ENCODE measurements around the gene ITFG2.

ITFG2 gene

DNA sequence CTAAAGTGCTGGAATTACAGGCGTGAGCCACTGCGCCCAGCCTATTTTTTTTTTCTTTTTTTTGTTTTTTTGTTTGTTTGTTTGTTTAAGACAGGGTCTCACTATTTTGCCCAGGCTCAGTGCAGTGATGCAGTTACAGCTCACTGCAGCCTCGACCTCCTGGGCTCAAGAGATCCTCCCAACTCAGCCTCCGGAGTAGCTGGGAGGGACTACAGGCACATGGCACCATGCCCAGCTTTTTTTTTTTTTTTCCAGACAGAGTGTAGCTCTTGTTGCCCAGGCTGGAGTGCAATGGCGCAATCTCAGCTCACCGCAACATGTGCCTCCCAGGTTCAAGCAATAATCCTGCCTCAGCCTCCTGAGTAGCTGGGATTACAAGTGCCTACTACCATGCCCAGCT, 5.8 kb upstream of the ITFG2 start:
- H3K27me3 ChIP-seq, result no peaks in the 10 kb centered on the region
- no peaks in the 10 kb centered on the region; the same call in 1 of the 2 replicates for H3K4me1 ChIP-seq
- no peak for DNase-seq
- H3K4me3 ChIP-seq (ENCODE audit: low read depth, low read length), result no peak overlapping the region
- peaks cover 39% of the 10 kb centered on the region for H3K36me3 ChIP-seq
- TF ChIP-seq, protein P1, sequence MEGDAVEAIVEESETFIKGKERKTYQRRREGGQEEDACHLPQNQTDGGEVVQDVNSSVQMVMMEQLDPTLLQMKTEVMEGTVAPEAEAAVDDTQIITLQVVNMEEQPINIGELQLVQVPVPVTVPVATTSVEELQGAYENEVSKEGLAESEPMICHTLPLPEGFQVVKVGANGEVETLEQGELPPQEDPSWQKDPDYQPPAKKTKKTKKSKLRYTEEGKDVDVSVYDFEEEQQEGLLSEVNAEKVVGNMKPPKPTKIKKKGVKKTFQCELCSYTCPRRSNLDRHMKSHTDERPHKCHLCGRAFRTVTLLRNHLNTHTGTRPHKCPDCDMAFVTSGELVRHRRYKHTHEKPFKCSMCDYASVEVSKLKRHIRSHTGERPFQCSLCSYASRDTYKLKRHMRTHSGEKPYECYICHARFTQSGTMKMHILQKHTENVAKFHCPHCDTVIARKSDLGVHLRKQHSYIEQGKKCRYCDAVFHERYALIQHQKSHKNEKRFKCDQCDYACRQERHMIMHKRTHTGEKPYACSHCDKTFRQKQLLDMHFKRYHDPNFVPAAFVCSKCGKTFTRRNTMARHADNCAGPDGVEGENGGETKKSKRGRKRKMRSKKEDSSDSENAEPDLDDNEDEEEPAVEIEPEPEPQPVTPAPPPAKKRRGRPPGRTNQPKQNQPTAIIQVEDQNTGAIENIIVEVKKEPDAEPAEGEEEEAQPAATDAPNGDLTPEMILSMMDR (IDR thresholded peaks at IDR 0.05; ENCODE audit: low read depth, low read length), result no peak
- no peaks in the 10 kb centered on the region for H3K9me3 ChIP-seq

DNA sequence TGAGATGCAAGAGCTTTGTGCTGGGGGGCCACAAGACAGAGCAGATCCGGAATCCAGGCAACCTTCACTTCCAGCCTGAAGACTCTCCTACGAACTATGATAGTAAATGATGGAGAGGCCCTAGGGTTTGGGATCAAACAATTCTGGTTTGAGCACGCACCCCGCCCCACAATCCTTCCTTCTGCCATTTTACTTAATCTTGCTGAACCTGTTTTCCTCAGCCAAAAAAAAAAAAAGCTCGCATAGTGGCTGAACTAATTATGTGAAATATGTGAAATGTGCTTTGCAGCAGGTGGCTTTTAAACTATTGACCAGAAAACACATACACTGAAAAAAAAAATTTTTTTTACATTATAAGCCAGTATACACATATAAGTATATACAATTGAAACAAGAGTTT, 667 bp upstream of the ITFG2 start:
- Histone ChIP-seq H3K4me1 (no peaks in the 10 kb centered on the region), H3K27me3 (no peaks in the 10 kb centered on the region), H3K9me3 (no peaks in the 10 kb centered on the region), H3K4me3 (ENCODE audit: low read depth, low read length) (peak overlapping the region; percentile 86), H3K36me3 (peaks cover 15% of the 10 kb centered on the region)
- no peak for DNase-seq
- TF ChIP-seq, protein P1 (IDR thresholded peaks at IDR 0.05; ENCODE audit: low read depth, low read length), result no peak

DNA sequence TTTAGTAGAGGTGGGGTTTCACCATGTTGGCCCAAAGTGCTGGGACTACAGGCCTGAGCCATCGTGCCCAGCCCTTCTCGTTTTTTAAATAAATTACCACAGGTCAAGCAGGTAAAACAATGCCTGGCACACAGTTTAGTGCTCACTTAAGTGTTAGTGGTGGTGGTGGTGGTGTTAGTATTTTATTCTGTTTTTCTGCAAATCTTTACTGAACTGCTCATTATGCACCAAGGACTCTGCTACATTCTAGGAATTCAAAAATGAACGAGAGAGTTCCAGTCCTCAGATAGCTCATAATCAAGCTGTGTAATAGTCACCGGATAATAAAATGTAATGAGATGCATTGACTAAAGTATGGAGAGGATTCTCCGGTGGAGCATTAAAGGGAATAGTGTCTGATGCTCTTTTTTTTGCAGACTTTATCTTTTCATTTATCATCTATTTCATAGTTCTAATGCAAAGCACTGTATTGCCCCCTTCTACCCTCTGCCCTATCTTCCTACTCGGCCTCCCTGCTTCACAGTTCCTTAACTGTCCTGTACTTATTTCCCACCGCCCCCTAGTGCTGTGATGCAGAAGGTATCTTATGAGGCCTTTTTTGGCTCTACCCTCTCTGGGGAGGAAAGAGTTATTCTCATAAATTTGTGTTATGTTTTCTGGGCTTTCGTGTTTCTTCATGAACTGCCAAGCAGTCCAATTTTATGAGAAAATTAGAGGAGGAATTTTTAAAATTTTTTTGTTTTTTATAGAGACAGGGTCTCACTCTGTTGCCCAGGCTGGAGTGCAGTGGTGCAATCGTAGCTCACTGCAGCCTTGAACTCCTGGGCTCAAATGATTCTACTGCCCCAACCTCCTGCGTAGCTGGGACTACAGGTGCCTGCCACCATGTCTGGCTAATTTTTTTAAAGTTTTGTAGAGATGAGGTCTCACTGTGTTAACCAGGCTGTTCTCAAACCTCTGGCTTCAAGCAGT, 1.0 kb downstream of the ITFG2 start:
- H3K9me3 ChIP-seq, result no peaks in the 10 kb centered on the region
- TF ChIP-seq, protein P1 (IDR thresholded peaks at IDR 0.05; ENCODE audit: low read depth, low read length), result peak; percentile 82
- H3K27me3 ChIP-seq, result no peaks in the 10 kb centered on the region
- H3K4me1 ChIP-seq, result no peaks in the 10 kb centered on the region
- peaks cover 31% of the 10 kb centered on the region for H3K36me3 ChIP-seq
- DNase-seq, result peak; percentile 78
- peak overlapping the region; percentile 86 for H3K4me3 ChIP-seq (ENCODE audit: low read depth, low read length)

GRCh38 chr12:2819810-2820209, 7.3 kb downstream of the ITFG2 start:
- Histone ChIP-seq H3K4me3 (ENCODE audit: low read depth, low read length) (no peak overlapping the region), H3K27me3 (no peaks in the 10 kb centered on the region), H3K9me3 (no peaks in the 10 kb centered on the region), H3K4me1 (no peaks in the 10 kb centered on the region), H3K36me3 (peaks cover 76% of the 10 kb centered on the region)
- no peak for DNase-seq
- TF ChIP-seq, protein P1 (IDR thresholded peaks at IDR 0.05; ENCODE audit: low read depth, low read length), result no peak

- no peak for DNase-seq
- TF ChIP-seq, protein P1 (IDR thresholded peaks at IDR 0.05; ENCODE audit: low read depth, low read length), result no peak
- Histone ChIP-seq H3K27me3 (no peaks in the 10 kb centered on the region), H3K4me3 (ENCODE audit: low read depth, low read length) (no peak overlapping the region), H3K4me1 (no peaks in the 10 kb centered on the region), H3K9me3 (no peaks in the 10 kb centered on the region), H3K36me3 (peaks cover 79% of the 10 kb centered on the region)
These were observed 8.0 kb downstream of the ITFG2 start for GRCh38 chr12:2820432-2820831.

- H3K9me3 ChIP-seq, result no peaks in the 10 kb centered on the region
- TF ChIP-seq, protein P1 (IDR thresholded peaks at IDR 0.05; ENCODE audit: low read depth, low read length), result no peak
- H3K27me3 ChIP-seq, result no peaks in the 10 kb centered on the region
- peaks cover 85% of the 10 kb centered on the region for H3K36me3 ChIP-seq
- H3K4me3 ChIP-seq (ENCODE audit: low read depth, low read length), result no peak overlapping the region
- no peak for DNase-seq
- no peaks in the 10 kb centered on the region for H3K4me1 ChIP-seq
These were observed 11.0 kb downstream of the ITFG2 start for GRCh38 chr12:2823483-2823882.
